NCI-H2227 treated with DMSO at 0.1 percent for 48 hours (cell line): ENCODE data around the gene VNN1.

ENCODE experiments used
- DNase-seq: peaks from one replicate; lab custom pipeline; 2025; lab: John Stamatoyannopoulos, UW

The VNN1 gene

GRCh38 chr6:132713352-132714134 is at the start of gene VNN1:
TSS of gene VNN1 (minus strand) at chr6:132714055. CDS start at chr6:132714035, 20 bp downstream.
- DNase-seq, result no peak

GRCh38 chr6:132763269-132763668 is 49.4 kb upstream of the VNN1 start:
- DNase-seq, result no peak

- DNase-seq, result no peak
Observed at GRCh38 chr6:132760256-132760655, 46.4 kb upstream of the VNN1 start.

- DNase-seq, result no peak
Observed at GRCh38 chr6:132758689-132759088, 44.8 kb upstream of the VNN1 start.

GRCh38 chr6:132752255-132752654 is 38.4 kb upstream of the VNN1 start:
- DNase-seq, result no peak

GRCh38 chr6:132751828-132752227 is 38.0 kb upstream of the VNN1 start:
- DNase-seq, result no peak

- DNase-seq, result no peak
Observed at GRCh38 chr6:132751306-132751705, 37.5 kb upstream of the VNN1 start.

- DNase-seq, result no peak
Observed at GRCh38 chr6:132750455-132751248, 36.8 kb upstream of the VNN1 start.

- no peak for DNase-seq
Observed at GRCh38 chr6:132749111-132749510, 35.3 kb upstream of the VNN1 start.

GRCh38 chr6:132748446-132748845 is 34.6 kb upstream of the VNN1 start:
- no peak for DNase-seq

GRCh38 chr6:132746048-132746447 is 32.2 kb upstream of the VNN1 start:
- no peak for DNase-seq

- no peak for DNase-seq
Observed at GRCh38 chr6:132742495-132742894, 28.6 kb upstream of the VNN1 start.

GRCh38 chr6:132741281-132741680 is 27.4 kb upstream of the VNN1 start:
- DNase-seq, result no peak

- no peak for DNase-seq
Observed at GRCh38 chr6:132736239-132736638, 22.4 kb upstream of the VNN1 start.

GRCh38 chr6:132734694-132735236 is 20.9 kb upstream of the VNN1 start:
- no peak for DNase-seq

GRCh38 chr6:132733814-132734213 is 20.0 kb upstream of the VNN1 start:
- DNase-seq, result no peak

- DNase-seq, result no peak
Observed at GRCh38 chr6:132733283-132733682, 19.4 kb upstream of the VNN1 start.

- DNase-seq, result no peak
Observed at GRCh38 chr6:132731086-132731485, 17.2 kb upstream of the VNN1 start.

GRCh38 chr6:132730560-132730959 is 16.7 kb upstream of the VNN1 start:
- no peak for DNase-seq

- DNase-seq, result no peak
Observed at GRCh38 chr6:132728616-132729015, 14.8 kb upstream of the VNN1 start.

- no peak for DNase-seq
Observed at GRCh38 chr6:132726608-132726975, 12.7 kb upstream of the VNN1 start.

- DNase-seq, result no peak
Observed at GRCh38 chr6:132725947-132726607, 12.2 kb upstream of the VNN1 start.

- no peak for DNase-seq
Observed at GRCh38 chr6:132725471-132725870, 11.6 kb upstream of the VNN1 start.
